Measurements from ENCODE around the gene FAM131A. TPM values are rescaled to one million over a fixed set of nuclear protein-coding genes. Genes with fewer than 3 reads are reported as not detected.

FAM131A gene
- total and polyA plus RNA-seq, 2 experiments from 2014 or later: 12.2 to 12.6 TPM

DNA sequence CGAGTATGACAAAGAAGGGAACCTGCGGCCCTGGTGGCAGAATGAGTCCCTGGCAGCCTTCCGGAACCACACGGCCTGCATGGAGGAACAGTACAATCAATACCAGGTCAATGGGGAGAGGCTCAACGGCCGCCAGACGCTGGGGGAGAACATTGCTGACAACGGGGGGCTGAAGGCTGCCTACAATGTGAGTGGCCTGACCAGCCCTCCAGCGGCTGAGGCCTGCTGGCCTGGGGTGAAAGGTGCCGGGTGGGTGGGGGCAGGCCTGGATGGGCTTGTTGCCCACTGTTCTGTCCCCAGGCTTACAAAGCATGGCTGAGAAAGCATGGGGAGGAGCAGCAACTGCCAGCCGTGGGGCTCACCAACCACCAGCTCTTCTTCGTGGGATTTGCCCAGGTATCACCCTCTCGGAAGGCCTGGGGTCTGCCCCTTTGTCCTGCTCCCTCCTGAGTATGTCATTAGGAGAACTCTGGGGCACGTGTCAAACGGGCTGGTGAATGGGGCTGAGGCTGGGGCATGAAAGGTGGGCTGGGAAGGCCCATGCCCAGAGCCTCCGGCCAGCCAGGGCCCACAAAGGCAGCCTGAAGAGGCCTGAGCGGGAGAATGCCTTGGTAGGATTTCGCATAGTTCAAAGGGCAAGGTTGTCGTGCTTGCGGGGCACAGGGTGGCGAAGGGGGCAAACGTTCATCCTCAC is 46.2 kb upstream of the FAM131A start:
- Histone ChIP-seq H3K4me3 (no peak overlapping the region), H2AFZ (no peak overlapping the region), H3K27me3 (no peaks in the 10 kb centered on the region), H3K4me1 (ENCODE audit: insufficient read depth) (no peaks in the 10 kb centered on the region), H3K4me2 (no peak overlapping the region), H4K20me1 (ENCODE audit: insufficient read depth, poor library complexity, severe bottlenecking) (no peaks in the 10 kb centered on the region), H3K79me2 (no peaks in the 10 kb centered on the region), H3K27ac (no peak overlapping the region), H3K9me2 (replicated peaks; ENCODE audit: insufficient read depth) (no peaks in the 10 kb centered on the region), H3K36me3 (replicated peaks; ENCODE audit: insufficient read depth, low read depth) (no peaks in the 10 kb centered on the region), H3K9me3 (ENCODE audit: low read depth) (no peaks in the 10 kb centered on the region)
- no peak for DNase-seq (ENCODE audit: low spot score)
- WGBS (ENCODE audit: low lambda C conversion rate, missing lambda C conversion rate): 94% methylated on average over 22 of the region's 22 CpGs
- no peak for TF ChIP-seq EZH2phosphoT487 (IDR thresholded peaks at IDR 0.05; ENCODE audit: low read depth, severe bottlenecking, unreplicated experiment)
- no peak for TF ChIP-seq EZH2 (IDR thresholded peaks at IDR 0.05; ENCODE audit: borderline replicate concordance)
- no peak for TF ChIP-seq CTCF (IDR thresholded peaks at IDR 0.05; ENCODE audit: poor library complexity)

DNA sequence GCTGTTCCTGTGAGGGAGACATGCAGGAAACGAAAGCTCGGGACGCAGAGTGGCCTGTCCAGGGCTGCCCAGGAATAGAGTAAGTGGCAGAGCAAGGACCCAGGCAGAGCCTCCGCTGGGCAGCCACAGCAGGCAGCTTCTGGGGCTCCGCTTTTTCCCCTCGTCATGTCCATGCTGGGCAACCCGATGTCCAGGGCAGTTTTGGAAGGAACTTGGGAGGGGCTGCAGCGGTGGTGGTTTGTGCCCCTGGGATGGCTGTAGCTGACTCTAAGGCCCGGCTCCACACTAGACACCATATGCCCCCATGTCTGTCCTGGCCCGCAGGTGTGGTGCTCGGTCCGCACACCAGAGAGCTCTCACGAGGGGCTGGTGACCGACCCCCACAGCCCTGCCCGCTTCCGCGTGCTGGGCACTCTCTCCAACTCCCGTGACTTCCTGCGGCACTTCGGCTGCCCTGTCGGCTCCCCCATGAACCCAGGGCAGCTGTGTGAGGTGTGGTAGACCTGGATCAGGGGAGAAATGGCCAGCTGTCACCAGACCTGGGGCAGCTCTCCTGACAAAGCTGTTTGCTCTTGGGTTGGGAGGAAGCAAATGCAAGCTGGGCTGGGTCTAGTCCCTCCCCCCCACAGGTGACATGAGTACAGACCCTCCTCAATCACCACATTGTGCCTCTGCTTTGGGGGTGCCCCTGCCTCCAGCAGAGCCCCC is 45.5 kb upstream of the FAM131A start:
- DNase-seq (ENCODE audit: low spot score): no peak
- Histone ChIP-seq H3K79me2 (no peaks in the 10 kb centered on the region), H3K27ac (no peak overlapping the region), H3K9me3 (ENCODE audit: low read depth) (no peaks in the 10 kb centered on the region), H3K4me3 (no peak overlapping the region), H3K4me2 (no peak overlapping the region), H2AFZ (no peak overlapping the region), H3K4me1 (ENCODE audit: insufficient read depth) (no peaks in the 10 kb centered on the region), H4K20me1 (ENCODE audit: insufficient read depth, poor library complexity, severe bottlenecking) (no peaks in the 10 kb centered on the region), H3K27me3 (no peaks in the 10 kb centered on the region), H3K36me3 (replicated peaks; ENCODE audit: insufficient read depth, low read depth) (no peaks in the 10 kb centered on the region), H3K9me2 (replicated peaks; ENCODE audit: insufficient read depth) (no peaks in the 10 kb centered on the region)
- 94% methylated on average over 21 of the region's 21 CpGs for WGBS (ENCODE audit: low lambda C conversion rate, missing lambda C conversion rate)
- TF ChIP-seq CTCF (IDR thresholded peaks at IDR 0.05; ENCODE audit: poor library complexity) (no peak), EZH2 (IDR thresholded peaks at IDR 0.05; ENCODE audit: borderline replicate concordance) (no peak), EZH2phosphoT487 (IDR thresholded peaks at IDR 0.05; ENCODE audit: low read depth, severe bottlenecking, unreplicated experiment) (no peak)

DNA sequence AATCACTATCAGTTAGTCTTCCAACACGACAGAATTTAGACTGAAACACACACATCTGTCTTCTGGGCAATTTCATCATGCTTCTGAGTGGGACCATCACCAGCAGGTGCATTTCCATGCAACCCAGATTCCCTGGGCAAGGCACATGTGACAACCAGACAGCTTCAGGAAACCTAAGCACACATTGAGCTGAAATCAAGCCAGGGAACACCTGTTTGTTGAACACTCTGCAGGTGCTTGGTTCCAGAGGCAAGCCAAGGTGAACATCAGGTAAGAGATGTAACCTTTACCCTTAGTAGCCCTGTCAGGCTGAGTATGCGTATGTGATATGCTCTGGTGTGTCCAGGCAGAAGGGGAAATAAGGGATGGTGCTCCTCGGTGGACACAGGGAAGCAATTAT is 41.6 kb upstream of the FAM131A start:
- Histone ChIP-seq H3K4me1 (ENCODE audit: insufficient read depth) (peaks cover 6% of the 10 kb centered on the region), H3K27me3 (no peaks in the 10 kb centered on the region), H3K9me2 (replicated peaks; ENCODE audit: insufficient read depth) (no peaks in the 10 kb centered on the region), H4K20me1 (ENCODE audit: insufficient read depth, poor library complexity, severe bottlenecking) (no peaks in the 10 kb centered on the region), H3K27ac (no peak overlapping the region), H3K4me2 (no peak overlapping the region), H3K4me3 (no peak overlapping the region), H3K9me3 (ENCODE audit: low read depth) (no peaks in the 10 kb centered on the region), H2AFZ (no peak overlapping the region), H3K36me3 (replicated peaks; ENCODE audit: insufficient read depth, low read depth) (no peaks in the 10 kb centered on the region), H3K79me2 (peaks cover 15% of the 10 kb centered on the region)
- 64% methylated on average over 3 of the region's 3 CpGs for WGBS (ENCODE audit: low lambda C conversion rate, missing lambda C conversion rate)
- no peak for DNase-seq (ENCODE audit: low spot score)
- no peak for TF ChIP-seq EZH2 (IDR thresholded peaks at IDR 0.05; ENCODE audit: borderline replicate concordance)
- no peak for TF ChIP-seq CTCF (IDR thresholded peaks at IDR 0.05; ENCODE audit: poor library complexity)
- no peak for TF ChIP-seq EZH2phosphoT487 (IDR thresholded peaks at IDR 0.05; ENCODE audit: low read depth, severe bottlenecking, unreplicated experiment)

Data from hepatocyte (in vitro differentiated cells).